Esophagus (tissue), 2 donors: ENCODE results near the gene DDX52. TPM values are rescaled to one million over a fixed set of nuclear protein-coding genes. Genes with fewer than 3 reads are reported as not detected.

Experiments used
- H3K27ac ChIP-seq, 2 donors: one replicate each; pipeline ENCODE4 v1.5.1; 2013; ENCODE audit warnings: low read depth in 2 of 2, mild to moderate bottlenecking in 2 of 2, inconsistent platforms in 1 of 2, low read length in 1 of 2, moderate library complexity in 1 of 2
- H3K27me3 ChIP-seq, 2 donors: one replicate each; pipeline ENCODE4 v1.6.1; 2013; ENCODE audit warnings: low read length in 2 of 2, control low read depth in 1 of 2, mild to moderate bottlenecking in 1 of 2; ENCODE audit not compliant: insufficient read depth in 2 of 2, control insufficient read depth in 1 of 2
- H3K36me3 ChIP-seq, 2 donors: one replicate each; pipeline ENCODE4 v1.6.1; 2013; ENCODE audit warnings: low read length in 1 of 2; ENCODE audit not compliant: control insufficient read depth in 2 of 2, insufficient read depth in 2 of 2
- H3K4me1 ChIP-seq, 2 donors: one replicate each; pipeline ENCODE4 v1.6.1; 2013; ENCODE audit warnings: low read length in 1 of 2; ENCODE audit not compliant: control insufficient read depth in 2 of 2, insufficient read depth in 2 of 2
- H3K4me3 ChIP-seq, 2 donors: one replicate each; pipeline ENCODE4 v1.5.1; 2013; ENCODE audit warnings: low read length in 2 of 2, mild to moderate bottlenecking in 2 of 2, low read depth in 1 of 2, moderate library complexity in 1 of 2
- H3K9me3 ChIP-seq, 2 donors: one replicate each; pipeline ENCODE4 v1.6.1; 2013; ENCODE audit warnings: mild to moderate bottlenecking in 2 of 2, low read depth in 1 of 2, low read length in 1 of 2, moderate library complexity in 1 of 2; ENCODE audit not compliant: control insufficient read depth in 2 of 2, insufficient read depth in 1 of 2
- WGBS, 2 donors: extraction: QIAGEN DNeasy Blood & Tissue Kit; methylation state at CpG; one replicate each; pipeline ENCODE4 v1.1.7; 2013; 5-methylcytosine and 5-hydroxymethylcytosine counted together
- polyA plus RNA-seq, 2 donors: library from polyadenylated mRNA; stranded (reverse); fragments of 200-250 nt; gene quantifications; one replicate each; pipeline ENCODE4 v1.2.3, GENCODE V29; 2013
- donor health status: healthy with polysubstance abuse.
- donor health status: Bipolar disorder and iron deficiency.

The DDX52 gene
- polyA plus RNA-seq, 2 donors, result 10.4 to 12.6 TPM

DNA sequence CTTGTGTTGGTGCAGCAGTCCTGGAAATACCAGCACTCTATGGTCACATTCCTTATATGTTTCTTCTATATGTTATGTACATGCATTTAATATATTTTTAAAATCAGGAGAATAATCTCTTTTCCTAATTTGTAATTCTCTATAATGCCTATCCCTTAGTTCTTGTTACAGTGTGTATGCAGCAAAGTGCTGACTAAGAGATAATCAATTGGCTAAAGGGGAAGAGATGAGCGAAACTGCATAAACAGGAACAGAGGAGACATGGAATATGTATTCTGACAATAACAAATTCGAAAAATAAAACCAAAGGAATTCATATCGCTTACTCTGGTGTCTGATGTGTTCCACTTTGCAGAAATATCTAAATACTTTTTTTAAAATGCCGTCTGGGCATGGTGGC lies 75.7 kb downstream of the DDX52 start:
- Histone ChIP-seq H3K36me3 (peaks cover 4 to 9% of the 10 kb centered on the region in 2 donors), H3K4me3 (no peak overlapping the region), H3K9me3 (no peaks in the 10 kb centered on the region), H3K27ac (no peak overlapping the region), H3K4me1 (no peaks in the 10 kb centered on the region), H3K27me3 (no peaks in the 10 kb centered on the region)
- 92% methylated on average over 4 of the region's 4 CpGs for WGBS, 2 donors

- no peaks in the 10 kb centered on the region for H3K9me3 ChIP-seq
- H3K27me3 ChIP-seq, result no peaks in the 10 kb centered on the region
- H3K4me3 ChIP-seq, result no peak overlapping the region
- H3K4me1 ChIP-seq, result no peaks in the 10 kb centered on the region
- peaks cover 4 to 9% of the 10 kb centered on the region in 2 donors for H3K36me3 ChIP-seq
- 73 to 74% methylated on average over 2 of the region's 2 CpGs for WGBS, 2 donors
- H3K27ac ChIP-seq, result no peak overlapping the region
Observed at GRCh38 chr17:37567137-37567536, 76.1 kb downstream of the DDX52 start.

DNA sequence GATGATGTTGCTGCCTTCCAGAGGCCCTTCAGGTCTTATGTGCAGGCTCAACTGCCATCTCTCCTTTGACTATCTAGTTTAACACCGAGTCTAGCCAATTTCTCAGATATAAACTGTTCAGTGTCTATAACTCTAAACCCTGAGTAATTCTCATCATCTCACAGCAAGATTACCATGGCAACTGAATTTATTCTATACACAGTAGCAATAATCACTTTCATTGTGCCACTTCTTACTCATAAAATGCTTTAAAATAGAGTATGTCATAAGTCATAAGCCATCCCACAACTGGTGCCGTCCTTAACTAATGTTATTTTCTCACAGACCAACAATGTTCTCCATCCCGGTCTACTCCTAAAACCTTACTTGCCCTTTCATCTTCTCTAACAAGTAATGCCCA lies 79.0 kb downstream of the DDX52 start:
- no peak overlapping the region for H3K27ac ChIP-seq
- no peaks in the 10 kb centered on the region for H3K9me3 ChIP-seq
- peaks cover 4 to 6% of the 10 kb centered on the region in 2 donors for H3K36me3 ChIP-seq
- H3K4me1 ChIP-seq, result no peaks in the 10 kb centered on the region
- WGBS, 2 donors, result 93% methylated on average over 3 of the region's 3 CpGs
- no peak overlapping the region for H3K4me3 ChIP-seq
- H3K27me3 ChIP-seq, result no peaks in the 10 kb centered on the region

DNA sequence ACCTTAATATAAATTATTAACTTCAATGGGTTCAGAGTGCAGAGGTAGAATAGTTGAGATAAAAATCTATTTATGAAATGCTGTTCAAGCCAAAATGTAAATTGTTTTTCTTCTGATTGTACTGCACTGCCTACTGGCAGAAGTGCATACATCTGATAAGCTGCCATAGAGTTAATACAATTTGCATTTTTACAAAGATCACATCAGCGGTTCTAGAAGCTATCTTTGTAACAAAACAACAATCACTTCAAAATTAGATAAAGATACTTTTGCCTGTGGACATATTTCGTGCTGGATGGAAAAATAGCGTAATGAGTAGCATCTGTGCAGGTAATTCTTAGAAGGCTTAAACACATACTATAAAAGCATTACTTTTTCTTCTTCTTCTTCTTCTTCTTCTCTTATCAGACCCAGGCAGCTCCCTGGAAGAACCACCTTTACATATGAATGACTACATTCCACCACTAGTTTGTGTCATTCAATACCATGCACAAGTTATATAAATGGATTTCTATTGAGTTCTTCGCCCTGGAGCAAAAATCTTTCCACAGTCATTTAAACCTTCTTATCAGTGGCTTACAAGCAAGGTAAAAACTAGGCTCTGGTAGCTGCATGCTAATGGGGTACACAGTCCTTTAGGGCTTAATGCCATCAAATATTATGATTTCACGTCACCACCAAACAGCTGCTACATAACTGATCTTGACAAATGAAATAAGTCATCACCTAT lies 81.1 kb downstream of the DDX52 start:
- Histone ChIP-seq H3K27me3 (no peaks in the 10 kb centered on the region), H3K4me3 (no peak overlapping the region), H3K9me3 (no peaks in the 10 kb centered on the region), H3K27ac (no peak overlapping the region), H3K36me3 (peaks cover 8 to 11% of the 10 kb centered on the region in 2 donors), H3K4me1 (no peaks in the 10 kb centered on the region)
- WGBS, 2 donors, result 86 to 91% methylated on average over 5 of the region's 5 CpGs

Other genes starting within 250 kb of the DDX52 start
- 10 to 100 TPM; 20.0 to 25.4 TPM for gene ACACA, start 236.6 kb downstream of the DDX52 start, polyA plus RNA-seq
- gene TADA2A, start 236.6 kb downstream of the DDX52 start, polyA plus RNA-seq, result 1 to 10 TPM; 6.2 to 6.7 TPM
- 10 to 100 TPM; 13.2 to 31.5 TPM for gene DUSP14, start 153.6 kb downstream of the DDX52 start, polyA plus RNA-seq
- 1 to 10 TPM; 7.6 to 8.2 TPM for gene SYNRG, start 34.0 kb downstream of the DDX52 start, polyA plus RNA-seq
- gene HNF1B, start 101.6 kb upstream of the DDX52 start, polyA plus RNA-seq, result under 1 TPM in 1 of 2 donors, not detected in 1; 0.01 TPM